Liver (tissue), 9 donors: ENCODE data around the gene AEBP1. TPM values are rescaled to one million over a fixed set of nuclear protein-coding genes. Genes with fewer than 3 reads are reported as not detected.

ENCODE experiments used
- DNase-seq: peaks from one replicate; pipeline ENCODE4 v3.0.0-alpha.2; 2017; ENCODE audit warnings: low spot score
- H3K27ac ChIP-seq, 2 donors: one replicate each; pipeline ENCODE4 v1.7.0; 2013; ENCODE audit warnings: inconsistent platforms in 2 of 2, low read length in 2 of 2, control low read depth in 1 of 2, low read depth in 1 of 2, mild to moderate bottlenecking in 1 of 2
- H3K27me3 ChIP-seq, 4 donors: one replicate each; pipeline versions ENCODE4 v1.6.1 to v1.7.0; 2013; ENCODE audit warnings: low read length in 3 of 4, inconsistent platforms in 1 of 4, mild to moderate bottlenecking in 1 of 4, moderate library complexity in 1 of 4; ENCODE audit not compliant: control insufficient read depth in 4 of 4, insufficient read depth in 4 of 4
- H3K36me3 ChIP-seq, 4 donors: one replicate each; pipeline versions ENCODE4 v1.6.1 to v1.7.0; 2013; ENCODE audit warnings: low read length in 3 of 4, mild to moderate bottlenecking in 3 of 4, low read depth in 1 of 4, moderate library complexity in 1 of 4; ENCODE audit not compliant: control insufficient read depth in 4 of 4, insufficient read depth in 3 of 4
- H3K4me1 ChIP-seq, 4 donors: one replicate each; pipeline versions ENCODE4 v1.6.1 to v1.7.0; 2013; ENCODE audit warnings: low read length in 3 of 4, mild to moderate bottlenecking in 3 of 4, moderate library complexity in 1 of 4; ENCODE audit not compliant: control insufficient read depth in 4 of 4, insufficient read depth in 4 of 4
- H3K4me3 ChIP-seq, 3 donors: one replicate each; pipeline versions ENCODE4 v1.6.1 to v1.7.0; 2013; ENCODE audit warnings: low read length in 3 of 3, control low read depth in 1 of 3, low read depth in 1 of 3, mild to moderate bottlenecking in 1 of 3
- H3K9ac ChIP-seq, 2 donors: one replicate each; pipeline ENCODE4 v1.7.0; 2013; ENCODE audit warnings: low read length in 2 of 2, mild to moderate bottlenecking in 2 of 2, moderate library complexity in 2 of 2, control low read depth in 1 of 2, low read depth in 1 of 2
- H3K9me3 ChIP-seq, 4 donors: one replicate each; pipeline versions ENCODE4 v1.6.1 to v1.7.0; 2013; ENCODE audit warnings: low read length in 3 of 4; ENCODE audit not compliant: control insufficient read depth in 4 of 4
- ATF3 ChIP-seq: IDR thresholded peaks from 2 replicates; pipeline ENCODE4 v1.6.1; 2016; ENCODE audit warnings: antibody characterized with exemption
- CTCF ChIP-seq: fragments of 150-350 bp; IDR thresholded peaks from 2 replicates; pipeline ENCODE4 v1.5.1; 2017; ENCODE audit warnings: improper control_type of control experiment, low read depth, low read length; ENCODE audit not compliant: missing input control
- EGR1 ChIP-seq, 2 donors: IDR thresholded peaks; 2 replicates each; pipeline ENCODE4 v1.6.1; 2016 to 2018; ENCODE audit warnings: antibody characterized with exemption in 2 of 2, low read depth in 2 of 2
- GABPA ChIP-seq, 2 donors: IDR thresholded peaks in 1 of 2; conservative IDR thresholded peaks in 1 of 2; 2 replicates each; pipeline ENCODE4 v1.6.1; 2016; ENCODE audit warnings: antibody characterized with exemption in 2 of 2, mild to moderate bottlenecking in 1 of 2, moderate library complexity in 1 of 2
- HNF4A ChIP-seq, 2 donors: conservative IDR thresholded peaks; 2 replicates each; pipeline ENCODE4 v1.6.1; 2016; ENCODE audit warnings: antibody characterized with exemption in 2 of 2, mild to moderate bottlenecking in 2 of 2
- HNF4G ChIP-seq: IDR thresholded peaks from 2 replicates; pipeline ENCODE4 v1.6.1; 2016; ENCODE audit warnings: antibody characterized with exemption
- JUND ChIP-seq, 2 donors: IDR thresholded peaks; 2 replicates each; pipeline ENCODE4 v1.6.1; 2016; ENCODE audit warnings: antibody characterized with exemption in 2 of 2
- MAX ChIP-seq: IDR thresholded peaks from 2 replicates; pipeline ENCODE4 v1.6.1; 2016; ENCODE audit warnings: antibody characterized with exemption
- NR2F2 ChIP-seq: IDR thresholded peaks from 2 replicates; pipeline ENCODE4 v1.6.1; 2016; ENCODE audit warnings: antibody characterized with exemption
- RAD21 ChIP-seq, 2 donors: IDR thresholded peaks; 2 replicates each; pipeline ENCODE4 v1.6.1; 2016; ENCODE audit warnings: antibody characterized with exemption in 2 of 2, mild to moderate bottlenecking in 2 of 2
- REST ChIP-seq: IDR thresholded peaks from 2 replicates; pipeline ENCODE4 v1.6.1; 2016; ENCODE audit warnings: antibody characterized with exemption, mild to moderate bottlenecking
- TAF1 ChIP-seq: conservative IDR thresholded peaks from 2 replicates; pipeline ENCODE4 v1.6.1; 2016; ENCODE audit warnings: antibody characterized with exemption, mild to moderate bottlenecking
- YY1 ChIP-seq: IDR thresholded peaks from 2 replicates; pipeline ENCODE4 v1.6.1; 2016; ENCODE audit warnings: antibody characterized with exemption, mild to moderate bottlenecking
- WGBS: extraction: QIAGEN DNeasy Blood & Tissue Kit; methylation state at CpG from one replicate; pipeline ENCODE4 v1.1.7; 2013; 5-methylcytosine and 5-hydroxymethylcytosine counted together
- polyA plus RNA-seq, 2 donors: library from polyadenylated mRNA; stranded (reverse) in 1 of 2; unstranded in 1 of 2; fragments of 200-250 nt in 1 of 2; fragments of >200 nt in 1 of 2; fragmentation: Nextera tagmentation in 1 of 2; extraction: Ambion mirVana in 1 of 2; gene quantifications; one replicate each; pipeline versions ENCODE4 v1.2.1 to v1.2.3, GENCODE V29; 2013 to 2015
- total RNA-seq, 2 donors: library from RNA; depleted of rRNA; stranded (reverse); fragments of >200 nt; gene quantifications; one replicate each; pipeline ENCODE4 v1.2.3, GENCODE V29; 2014
- donor health status: healthy.
- donor health status: healthy.
- donor health status: healthy.
- donor health status: healthy.
- donor health status: healthy.

Gene AEBP1
- total and polyA plus RNA-seq, 4 donors = 3.4 to 13.3 (median 7.7) TPM

GRCh38 chr7:44073664-44074348, 30.3 kb upstream of the AEBP1 start (continued):
- TF ChIP-seq ATF3 (no peak), YY1 (no peak), JUND (IDR thresholded peaks at IDR 0.05) (no peak), EGR1 (IDR thresholded peaks at IDR 0.05; ENCODE audit: low read depth in 2 of 2) (no peak), GABPA (IDR thresholded peaks at IDR 0.05 in 1 of 2, conservative IDR thresholded peaks at IDR 0.05 in 1 of 2) (peak in 1 of 2 donors; percentile 14), MAX (no peak), RAD21 (IDR thresholded peaks at IDR 0.05) (peak in 1 of 2 donors; percentile 64), CTCF (peak; percentile 16), HNF4G (no peak)

- H3K9ac ChIP-seq = no peak overlapping the region
- H3K27me3 ChIP-seq = no peaks in the 10 kb centered on the region
- peak overlapping the region; percentile 39 to 62 for H3K27ac ChIP-seq
- 82% methylated on average over 13 of the region's 13 CpGs for WGBS
- peaks cover 25 to 65% (median 43%) of the 10 kb centered on the region in 4 donors for H3K4me1 ChIP-seq
- DNase-seq = no peak
- H3K4me3 ChIP-seq = no peak overlapping the region
- TF ChIP-seq HNF4A (conservative IDR thresholded peaks at IDR 0.05) (no peak), TAF1 (no peak), GABPA (IDR thresholded peaks at IDR 0.05 in 1 of 2, conservative IDR thresholded peaks at IDR 0.05 in 1 of 2) (no peak), CTCF (no peak)
- H3K36me3 ChIP-seq = peaks cover 4 to 28% (median 13%) of the 10 kb centered on the region in 4 donors
- no peaks in the 10 kb centered on the region for H3K9me3 ChIP-seq
Observed at GRCh38 chr7:44074349-44074695, 29.8 kb upstream of the AEBP1 start.

- no peaks in the 10 kb centered on the region for H3K9me3 ChIP-seq
- 89% methylated on average over 17 of the region's 17 CpGs for WGBS
- H3K27ac ChIP-seq = peak overlapping the region; percentile 45 to 52
Observed at GRCh38 chr7:44075296-44076075, 28.7 kb upstream of the AEBP1 start.

More at GRCh38 chr7:44075296-44076075, 28.7 kb upstream of the AEBP1 start:
- Histone ChIP-seq H3K9ac (no peak overlapping the region), H3K4me1 (peaks cover 25 to 65% (median 47%) of the 10 kb centered on the region in 4 donors), H3K4me3 (no peak overlapping the region), H3K27me3 (no peaks in the 10 kb centered on the region), H3K36me3 (peaks cover 7 to 39% (median 15%) of the 10 kb centered on the region in 4 donors)
- DNase-seq = no peak
- TF ChIP-seq GABPA (IDR thresholded peaks at IDR 0.05 in 1 of 2, conservative IDR thresholded peaks at IDR 0.05 in 1 of 2) (no peak), NR2F2 (no peak), REST (no peak), MAX (no peak), HNF4G (no peak), YY1 (no peak), RAD21 (IDR thresholded peaks at IDR 0.05) (no peak)
